ENCODE measurements around the gene C13orf46.

C13orf46 gene

DNA sequence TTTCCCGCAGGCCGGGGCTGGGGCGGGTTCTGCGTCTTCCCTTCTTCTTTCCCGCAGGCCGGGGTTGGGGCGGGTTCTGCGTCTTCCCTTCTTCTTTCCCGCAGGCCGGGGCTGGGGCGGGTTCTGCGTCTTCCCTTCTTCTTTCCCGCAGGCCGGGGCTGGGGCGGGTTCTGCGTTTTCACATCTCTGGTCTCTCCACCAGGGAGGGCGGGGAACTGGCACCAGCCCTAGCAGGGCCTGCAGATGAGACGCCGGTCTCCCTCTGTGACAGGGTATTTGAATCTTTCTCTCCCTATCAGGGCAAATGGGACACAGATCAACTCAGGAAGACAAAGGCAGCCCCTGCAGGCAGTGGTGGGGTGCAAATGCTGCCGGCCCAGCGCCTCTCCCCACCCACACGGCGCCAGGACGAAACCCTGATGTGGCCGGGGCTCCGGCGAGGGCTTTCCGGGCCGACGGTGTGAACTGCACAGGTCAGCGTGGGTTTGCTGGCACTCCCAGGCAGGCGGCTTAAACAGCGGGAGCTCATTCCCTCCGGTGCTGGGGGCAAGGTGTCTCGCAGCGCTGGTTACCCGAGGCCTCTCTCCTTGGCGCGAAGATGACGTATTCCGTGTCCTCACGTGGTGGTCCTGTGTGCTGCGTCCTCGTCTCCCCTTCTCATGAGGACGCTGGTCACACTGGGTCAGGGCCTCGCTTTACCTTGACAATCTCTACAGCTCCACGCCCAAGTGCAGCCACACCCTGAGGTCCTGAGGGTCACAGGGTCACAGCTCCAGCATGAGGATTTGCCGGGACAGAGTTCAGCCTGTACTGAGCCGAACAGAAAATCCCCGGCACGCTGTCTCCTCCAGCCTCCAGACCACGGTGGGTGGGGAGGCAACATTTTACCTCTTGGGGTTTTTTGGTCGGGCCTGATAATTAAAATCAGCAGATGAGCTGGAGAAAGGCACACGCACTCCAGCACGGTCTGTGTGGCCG lies 717 bp upstream of the C13orf46 start:
- no peak for FAIRE-seq
- no peak for DNase-seq (ENCODE audit: insufficient read length)
- TF ChIP-seq POLR2AphosphoS5 (IDR thresholded peaks at IDR 0.05; ENCODE audit: low read depth, low read length) (no peak), TAF1 (IDR thresholded peaks at IDR 0.05; ENCODE audit: borderline replicate concordance, low read depth, low read length) (no peak)

GRCh38 chr13:113972451-113973217 lies 1.2 kb downstream of the C13orf46 start:
- DNase-seq (ENCODE audit: insufficient read length) (no peak), FAIRE-seq (no peak)
- TF ChIP-seq POLR2A (IDR thresholded peaks at IDR 0.05; ENCODE audit: low read depth, low read length), result no peak

- DNase-seq (ENCODE audit: insufficient read length) (no peak), FAIRE-seq (no peak)
- TF ChIP-seq TAF1 (IDR thresholded peaks at IDR 0.05; ENCODE audit: borderline replicate concordance, low read depth, low read length), result no peak
- no peak for TF ChIP-seq POLR2AphosphoS5 (IDR thresholded peaks at IDR 0.05; ENCODE audit: low read depth, low read length)
- no peak for TF ChIP-seq POLR2A (IDR thresholded peaks at IDR 0.05; ENCODE audit: low read depth, low read length)
Measured at GRCh38 chr13:113971471-113972231, 2.2 kb downstream of the C13orf46 start.

DNA sequence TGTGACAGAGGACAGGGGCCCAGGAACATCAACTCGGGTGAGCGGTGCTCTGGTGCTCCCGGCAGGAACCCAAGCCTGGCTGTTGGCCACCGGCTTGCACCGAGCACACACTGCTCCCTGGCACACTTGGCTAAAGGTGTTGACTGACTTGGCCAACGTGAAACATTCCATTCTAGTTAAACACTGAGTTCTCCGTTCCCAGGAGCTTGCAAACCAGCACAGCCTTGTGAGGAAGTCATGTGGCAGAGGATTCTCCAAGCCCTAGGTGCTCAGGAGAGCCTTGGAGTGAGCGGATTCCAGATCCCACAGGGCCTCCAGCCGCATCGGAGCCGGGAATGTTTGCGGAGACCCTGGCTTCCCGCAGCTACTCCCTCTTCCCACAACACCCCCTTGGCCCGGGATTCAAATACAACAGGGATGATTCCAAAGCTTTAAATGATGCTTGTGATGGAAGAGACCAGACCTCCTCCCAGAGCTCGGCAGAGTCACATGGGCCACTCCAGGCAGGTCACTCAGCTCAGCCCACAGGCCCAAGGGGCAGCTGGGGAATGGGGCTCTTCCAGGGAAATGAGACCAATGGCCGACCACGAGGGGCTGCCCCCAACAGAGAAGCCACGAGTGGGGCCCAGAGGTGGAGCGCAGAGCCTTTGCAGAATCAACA lies 2.9 kb downstream of the C13orf46 start:
- DNase-seq (ENCODE audit: insufficient read length) (no peak), FAIRE-seq (no peak)
- TF ChIP-seq POLR2A (IDR thresholded peaks at IDR 0.05; ENCODE audit: low read depth, low read length), result no peak
- no peak for TF ChIP-seq TAF1 (IDR thresholded peaks at IDR 0.05; ENCODE audit: borderline replicate concordance, low read depth, low read length)
- TF ChIP-seq POLR2AphosphoS5 (IDR thresholded peaks at IDR 0.05; ENCODE audit: low read depth, low read length), result no peak

- FAIRE-seq (no peak), DNase-seq (ENCODE audit: insufficient read length) (no peak)
- TF ChIP-seq POLR2A (IDR thresholded peaks at IDR 0.05; ENCODE audit: low read depth, low read length) (no peak), TAF1 (IDR thresholded peaks at IDR 0.05; ENCODE audit: borderline replicate concordance, low read depth, low read length) (no peak), POLR2AphosphoS5 (IDR thresholded peaks at IDR 0.05; ENCODE audit: low read depth, low read length) (no peak)
Measured at GRCh38 chr13:113969973-113970611, 3.8 kb downstream of the C13orf46 start.

- DNase-seq (ENCODE audit: insufficient read length) (no peak), FAIRE-seq (no peak)
- TF ChIP-seq POLR2A (IDR thresholded peaks at IDR 0.05; ENCODE audit: low read depth, low read length), result no peak
- no peak for TF ChIP-seq TAF1 (IDR thresholded peaks at IDR 0.05; ENCODE audit: borderline replicate concordance, low read depth, low read length)
- no peak for TF ChIP-seq POLR2AphosphoS5 (IDR thresholded peaks at IDR 0.05; ENCODE audit: low read depth, low read length)
Measured at GRCh38 chr13:113969311-113969972, 4.4 kb downstream of the C13orf46 start.

DNA sequence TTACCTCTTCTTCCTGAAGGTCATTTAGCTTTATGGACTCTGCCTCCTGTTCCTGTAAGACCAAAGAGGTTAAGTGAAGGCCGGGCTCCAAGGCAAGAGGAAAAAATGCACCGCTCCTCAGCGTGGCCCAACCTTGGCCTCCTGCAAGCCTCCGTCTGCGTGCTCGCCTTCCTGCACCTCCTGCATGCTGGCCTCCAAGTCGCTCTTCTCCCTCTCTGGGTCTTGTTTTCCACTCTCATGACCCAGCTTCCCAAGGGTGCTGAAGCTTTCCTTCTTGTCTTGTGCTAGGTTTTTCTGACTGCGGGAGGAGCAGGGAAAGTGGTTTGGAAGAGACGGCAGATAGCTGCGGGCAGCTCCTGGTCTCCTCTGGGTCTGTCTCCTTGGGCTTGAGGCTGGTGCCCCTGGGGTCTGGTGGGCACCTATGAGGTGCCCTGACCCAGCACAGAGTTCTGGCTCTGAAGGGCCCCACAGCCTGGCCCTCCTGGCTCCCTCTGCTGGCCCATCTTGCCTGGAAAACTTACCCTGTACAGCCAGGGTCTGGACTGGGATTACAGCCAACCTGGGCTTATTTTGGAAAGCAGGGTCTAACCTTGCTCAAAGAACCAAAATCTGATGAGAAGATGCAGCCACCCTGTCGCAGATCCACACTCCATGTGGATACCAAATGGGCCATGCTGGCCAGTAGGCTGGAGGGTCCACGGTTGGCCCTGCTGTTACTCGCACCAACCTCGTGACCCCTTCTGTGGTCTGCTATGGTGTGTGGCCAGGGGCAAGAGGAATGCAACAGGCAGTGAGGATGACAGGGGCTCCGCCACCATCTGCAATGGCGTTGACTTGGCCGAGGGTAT lies 5.2 kb downstream of the C13orf46 start:
- DNase-seq (ENCODE audit: insufficient read length) (no peak), FAIRE-seq (no peak)
- no peak for TF ChIP-seq POLR2A (IDR thresholded peaks at IDR 0.05; ENCODE audit: low read depth, low read length)
- TF ChIP-seq TAF1 (IDR thresholded peaks at IDR 0.05; ENCODE audit: borderline replicate concordance, low read depth, low read length), result no peak
- no peak for TF ChIP-seq POLR2AphosphoS5 (IDR thresholded peaks at IDR 0.05; ENCODE audit: low read depth, low read length)

- no peak for FAIRE-seq
- TF ChIP-seq TAF1 (IDR thresholded peaks at IDR 0.05; ENCODE audit: borderline replicate concordance, low read depth, low read length) (no peak), POLR2A (IDR thresholded peaks at IDR 0.05; ENCODE audit: low read depth, low read length) (no peak)
Measured at GRCh38 chr13:113967729-113968462, 6.0 kb downstream of the C13orf46 start.

DNA sequence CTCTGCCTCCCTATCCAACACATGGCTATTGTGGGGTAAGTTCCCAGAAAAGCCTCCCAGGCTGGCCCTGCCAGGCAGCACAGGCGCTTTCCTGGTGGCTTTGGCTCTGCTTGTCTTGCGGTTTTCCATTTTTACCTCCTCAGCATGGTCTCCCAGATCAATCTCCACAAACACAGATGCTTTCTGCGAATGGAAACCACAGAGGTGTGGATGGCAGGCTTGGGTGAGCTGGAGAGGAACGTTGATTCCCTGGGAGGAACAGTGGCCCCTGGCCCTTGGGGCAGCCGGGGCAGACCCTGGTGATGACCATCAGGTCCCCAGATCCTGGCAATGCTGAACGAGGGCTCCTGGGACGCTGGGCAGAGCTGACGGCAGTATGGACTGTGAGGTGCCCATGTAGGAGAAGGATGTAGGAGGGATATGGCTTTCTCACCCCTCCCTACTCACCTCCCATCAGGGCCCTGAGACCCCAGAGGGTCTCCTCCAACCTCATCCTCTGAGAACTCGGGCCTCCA lies 6.6 kb downstream of the C13orf46 start:
- DNase-seq (ENCODE audit: insufficient read length) (no peak), FAIRE-seq (no peak)
- TF ChIP-seq POLR2AphosphoS5 (IDR thresholded peaks at IDR 0.05; ENCODE audit: low read depth, low read length), result no peak
- TF ChIP-seq POLR2A (IDR thresholded peaks at IDR 0.05; ENCODE audit: low read depth, low read length), result no peak
- TF ChIP-seq TAF1 (IDR thresholded peaks at IDR 0.05; ENCODE audit: borderline replicate concordance, low read depth, low read length), result no peak

More at GRCh38 chr13:113967729-113968462, 6.0 kb downstream of the C13orf46 start:
- DNase-seq (ENCODE audit: insufficient read length), result no peak

Data from GM12892 (cell line).